ENCODE data around the gene CLEC7A.
A peak's percentile ranks its signal among the peaks of the same experiment; 100 is the strongest.

The CLEC7A gene

DNA sequence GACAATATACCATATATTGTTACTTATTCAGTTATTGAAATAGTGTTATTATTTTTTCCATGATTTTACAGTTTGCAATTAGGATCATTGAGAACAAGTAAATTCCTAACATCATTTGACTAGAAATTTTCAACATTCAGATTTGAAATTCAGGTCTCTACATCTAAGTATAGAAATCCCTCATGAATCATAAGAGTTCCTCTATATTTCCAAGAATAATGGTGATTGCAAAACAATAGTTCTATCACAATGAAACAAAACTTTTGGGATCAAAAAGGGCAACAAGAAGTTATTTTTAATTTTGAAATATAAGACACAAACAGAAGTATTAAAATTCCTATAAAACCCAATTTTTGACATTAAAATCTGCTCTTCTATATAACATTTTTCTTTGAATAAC lies 42.0 kb downstream of the CLEC7A start:
- TF ChIP-seq, protein P1, sequence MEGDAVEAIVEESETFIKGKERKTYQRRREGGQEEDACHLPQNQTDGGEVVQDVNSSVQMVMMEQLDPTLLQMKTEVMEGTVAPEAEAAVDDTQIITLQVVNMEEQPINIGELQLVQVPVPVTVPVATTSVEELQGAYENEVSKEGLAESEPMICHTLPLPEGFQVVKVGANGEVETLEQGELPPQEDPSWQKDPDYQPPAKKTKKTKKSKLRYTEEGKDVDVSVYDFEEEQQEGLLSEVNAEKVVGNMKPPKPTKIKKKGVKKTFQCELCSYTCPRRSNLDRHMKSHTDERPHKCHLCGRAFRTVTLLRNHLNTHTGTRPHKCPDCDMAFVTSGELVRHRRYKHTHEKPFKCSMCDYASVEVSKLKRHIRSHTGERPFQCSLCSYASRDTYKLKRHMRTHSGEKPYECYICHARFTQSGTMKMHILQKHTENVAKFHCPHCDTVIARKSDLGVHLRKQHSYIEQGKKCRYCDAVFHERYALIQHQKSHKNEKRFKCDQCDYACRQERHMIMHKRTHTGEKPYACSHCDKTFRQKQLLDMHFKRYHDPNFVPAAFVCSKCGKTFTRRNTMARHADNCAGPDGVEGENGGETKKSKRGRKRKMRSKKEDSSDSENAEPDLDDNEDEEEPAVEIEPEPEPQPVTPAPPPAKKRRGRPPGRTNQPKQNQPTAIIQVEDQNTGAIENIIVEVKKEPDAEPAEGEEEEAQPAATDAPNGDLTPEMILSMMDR (IDR thresholded peaks at IDR 0.05; ENCODE audit: insufficient read depth, low read depth, low read length, missing control alignments) = no peak
- H3K4me3 ChIP-seq (ENCODE audit: low read depth, low read length) = no peak overlapping the region
- no peak for DNase-seq (ENCODE audit: low read depth)

DNA sequence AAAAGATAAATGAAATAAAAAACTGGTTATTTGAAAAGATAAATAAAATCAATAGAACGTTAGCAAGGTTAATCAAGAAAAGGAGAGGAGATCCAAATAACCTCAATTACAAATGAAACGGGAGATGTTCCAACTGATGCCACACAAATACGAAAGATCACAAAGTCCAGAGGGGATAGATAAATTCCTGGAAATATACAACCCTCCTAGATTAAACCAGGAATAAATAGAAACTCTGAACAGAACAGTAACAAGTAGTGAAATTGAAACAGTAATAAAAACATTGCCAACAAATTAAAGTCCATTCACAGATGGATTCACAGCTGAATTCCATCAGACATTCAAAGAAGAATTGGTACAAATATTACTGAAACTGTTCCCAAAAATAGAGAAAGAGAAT lies 43.6 kb downstream of the CLEC7A start:
- no peak for DNase-seq (ENCODE audit: low read depth)
- TF ChIP-seq, protein P1 (IDR thresholded peaks at IDR 0.05; ENCODE audit: insufficient read depth, low read depth, low read length, missing control alignments) = no peak
- no peak overlapping the region for H3K4me3 ChIP-seq (ENCODE audit: low read depth, low read length)

DNA sequence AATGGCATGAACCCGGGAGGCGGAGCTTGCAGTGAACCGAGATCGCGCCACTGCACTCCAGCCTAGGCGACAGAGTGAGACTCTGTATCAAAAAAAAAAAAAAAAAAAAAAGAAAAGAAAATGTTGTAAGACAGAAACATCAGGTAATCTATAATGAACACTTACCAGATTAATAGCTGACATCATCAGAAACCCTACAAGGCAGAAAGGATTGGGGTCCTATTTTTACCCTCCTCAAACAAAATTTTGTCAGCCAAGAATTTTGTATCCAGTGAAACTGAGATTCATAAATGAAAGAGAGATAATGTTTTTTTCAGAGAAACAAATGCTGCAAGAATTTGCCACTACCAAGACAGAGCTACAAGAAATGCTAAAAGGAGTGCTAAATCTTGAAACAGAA lies 45.3 kb downstream of the CLEC7A start:
- TF ChIP-seq, protein P1 (IDR thresholded peaks at IDR 0.05; ENCODE audit: insufficient read depth, low read depth, low read length, missing control alignments) = no peak
- H3K4me3 ChIP-seq (ENCODE audit: low read depth, low read length) = no peak overlapping the region
- peak; percentile 14 for DNase-seq (ENCODE audit: low read depth)

DNA sequence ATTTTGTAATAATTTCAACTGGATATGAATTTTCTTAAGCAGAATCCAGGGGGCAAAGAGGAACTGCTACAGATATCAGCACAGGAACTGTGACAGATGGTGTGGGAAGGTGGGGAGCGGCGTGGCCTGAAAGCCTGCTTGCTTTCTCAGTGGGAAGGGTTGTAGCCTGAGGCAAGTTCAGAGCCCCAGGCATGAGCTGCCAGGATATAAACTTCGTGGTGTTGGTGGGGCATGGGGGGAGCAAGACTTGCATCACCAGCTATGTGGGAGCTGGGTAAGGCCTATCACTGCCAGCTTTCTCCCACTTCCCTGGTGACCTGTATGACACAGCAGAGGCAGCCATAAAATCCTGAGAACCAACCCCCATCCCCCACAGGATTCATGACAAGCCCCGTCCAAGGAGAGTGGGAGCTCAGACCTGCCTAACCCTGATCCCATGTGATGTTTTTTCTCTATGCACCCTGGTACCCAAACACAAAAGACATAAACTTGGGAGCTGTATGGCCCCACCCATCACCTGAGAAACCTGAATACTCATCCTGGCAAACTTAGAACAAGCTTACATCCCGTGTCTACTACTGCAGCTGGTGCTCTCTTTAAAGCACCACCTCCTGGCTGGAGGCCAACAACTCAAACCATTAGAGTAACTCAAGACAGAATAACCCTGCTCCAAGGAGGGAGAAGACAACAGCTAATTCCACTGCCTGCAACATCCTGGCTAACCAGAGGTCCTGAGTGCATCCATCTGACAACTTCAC lies 47.7 kb downstream of the CLEC7A start:
- peak; percentile 22 for DNase-seq (ENCODE audit: low read depth)
- no peak overlapping the region for H3K4me3 ChIP-seq (ENCODE audit: low read depth, low read length)
- TF ChIP-seq, protein P1 (IDR thresholded peaks at IDR 0.05; ENCODE audit: insufficient read depth, low read depth, low read length, missing control alignments) = no peak

DNA sequence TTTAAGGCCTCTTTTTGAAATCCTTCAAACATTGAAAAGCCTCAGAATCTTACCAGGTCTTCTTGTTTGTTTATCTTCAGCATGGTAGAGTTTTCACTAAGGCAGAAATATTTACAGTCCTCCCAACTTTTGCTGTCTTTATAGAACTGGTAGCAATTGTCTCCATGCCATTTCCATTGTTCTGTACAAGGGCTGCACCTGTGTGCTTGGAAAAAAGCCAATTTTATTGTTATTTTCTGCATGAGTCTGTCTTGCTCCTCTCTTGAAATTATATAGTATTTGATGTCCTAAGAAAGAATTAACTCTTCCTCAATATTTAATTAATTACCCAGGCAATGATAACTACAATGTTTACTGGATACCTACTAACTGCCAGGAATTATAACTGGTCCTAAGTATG lies 54.5 kb downstream of the CLEC7A start:
- no peak overlapping the region for H3K4me3 ChIP-seq (ENCODE audit: low read depth, low read length)
- DNase-seq (ENCODE audit: low read depth) = no peak
- TF ChIP-seq, protein P1 (IDR thresholded peaks at IDR 0.05; ENCODE audit: insufficient read depth, low read depth, low read length, missing control alignments) = no peak

DNA sequence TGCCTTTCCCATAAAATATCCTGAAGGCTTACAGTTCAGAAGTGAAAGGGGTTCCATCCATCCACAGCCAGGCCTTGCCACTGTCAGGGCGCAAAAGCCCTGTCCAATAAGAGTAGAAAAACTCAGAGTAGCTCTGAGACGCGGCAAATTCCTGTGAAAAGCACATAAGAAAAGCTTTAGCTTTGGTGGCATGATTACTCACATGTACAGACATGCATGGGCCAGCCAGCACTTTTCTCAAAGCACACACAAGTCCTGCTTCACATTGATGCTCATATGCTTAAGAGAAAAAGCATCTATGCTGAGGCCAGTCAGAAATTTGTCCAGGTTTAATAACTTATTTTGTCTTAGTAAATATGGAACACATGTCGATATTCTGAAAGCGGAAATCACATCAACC lies 56.7 kb downstream of the CLEC7A start:
- DNase-seq (ENCODE audit: low read depth) = no peak
- H3K4me3 ChIP-seq (ENCODE audit: low read depth, low read length) = no peak overlapping the region
- TF ChIP-seq, protein P1 (IDR thresholded peaks at IDR 0.05; ENCODE audit: insufficient read depth, low read depth, low read length, missing control alignments) = no peak

DNA sequence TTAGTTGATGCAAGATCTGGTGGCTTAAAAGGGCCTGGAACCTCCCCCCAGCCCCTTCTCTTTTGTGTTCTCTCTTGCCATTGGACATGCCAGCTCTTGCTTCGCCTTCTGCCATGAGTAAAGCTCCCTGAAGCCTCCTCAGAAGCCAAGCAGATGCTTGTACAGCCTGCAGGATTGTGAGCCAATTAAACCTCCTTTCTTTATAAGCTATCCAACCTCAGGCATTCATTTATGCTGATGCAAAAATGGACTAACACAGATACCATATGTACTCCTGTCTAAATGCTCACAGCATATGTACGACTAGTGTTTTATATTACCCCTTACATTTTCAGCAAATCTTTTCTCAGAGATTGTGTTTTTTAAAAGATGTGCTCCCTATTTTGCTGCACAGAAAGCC lies 57.9 kb downstream of the CLEC7A start:
- TF ChIP-seq, protein P1 (IDR thresholded peaks at IDR 0.05; ENCODE audit: insufficient read depth, low read depth, low read length, missing control alignments) = no peak
- no peak for DNase-seq (ENCODE audit: low read depth)

More for the DNA sequence above, 57.9 kb downstream of the CLEC7A start:
- no peak overlapping the region for H3K4me3 ChIP-seq (ENCODE audit: low read depth, low read length)
